Measurements from ENCODE around the gene SYCP2L.

GRCh38 chr6:10837622-10837994, 49.2 kb upstream of the SYCP2L start:
- TF ChIP-seq CTCF (conservative IDR thresholded peaks at IDR 0.05; ENCODE audit: low read depth, low read length) = no peak
- no peak for TF ChIP-seq EZH2 (IDR thresholded peaks at IDR 0.05; ENCODE audit: borderline replicate concordance, low read depth, low read length, poor library complexity, severe bottlenecking)

Measured in A673 (cell line).